H1 (cell line): ENCODE measurements around the gene OPA3. TPM values are rescaled to one million over a fixed set of nuclear protein-coding genes. Genes with fewer than 3 reads are reported as not detected.

Experiments
- CBX5 ChIP-seq: fragments of 300-800, 300-1000 bp; sonication (generic); IDR thresholded peaks from 2 replicates; pipeline ENCODE4 v1.7.1; 2016; ENCODE audit warnings: antibody characterized with exemption, low read length, low read depth
- CREB1 ChIP-seq: IDR thresholded peaks from 2 replicates; pipeline ENCODE4 v1.6.1; 2012; ENCODE audit warnings: inconsistent platforms
- FOSL1 ChIP-seq: IDR thresholded peaks from 2 replicates; pipeline ENCODE4 v1.6.1; 2011; ENCODE audit warnings: mild to moderate bottlenecking, low read depth, low read length, moderate library complexity; ENCODE audit not compliant: insufficient read depth
- NANOG ChIP-seq: IDR thresholded peaks from 2 replicates; pipeline ENCODE4 v1.6.1; 2011; ENCODE audit warnings: low read length, low read depth, mild to moderate bottlenecking, inconsistent platforms; ENCODE audit not compliant: insufficient read depth, poor library complexity, severe bottlenecking
- RAD21 ChIP-seq, 2 experiments: IDR thresholded peaks in 1 of 2; conservative IDR thresholded peaks in 1 of 2; 2 replicates each; pipeline ENCODE4 v1.6.1; 2011; ENCODE audit warnings: low read depth in 2 of 2, low read length in 2 of 2, improper control_type of control experiment in 1 of 2, inconsistent platforms in 1 of 2, mild to moderate bottlenecking in 1 of 2, moderate library complexity in 1 of 2
- TAF7 ChIP-seq: optimal IDR thresholded peaks from 2 replicates; pipeline ENCODE3; 2011; ENCODE audit warnings: low read depth, mild to moderate bottlenecking, inconsistent platforms, low read length, moderate library complexity, borderline replicate concordance
- polyA plus RNA-seq, 7 experiments: library from polyadenylated mRNA; depleted of rRNA in 3 of 7; stranded (reverse) in 5 of 7; unstranded in 2 of 7; fragments of >200 nt in 5 of 7; fragments of 200-250 nt in 2 of 7; gene quantifications; 1 replicate in 5 of 7; 2 replicates in 1 of 7; 4 replicates in 1 of 7; pipeline versions ENCODE4 v1.2.1 to v1.2.3, GENCODE V29; 2011 to 2013; ENCODE audit warnings: missing spikeins in 2 of 7, mixed read lengths in 2 of 7
- total RNA-seq: library from RNA; stranded (reverse); fragmentation: NEBNext Ultra II Directional; extraction: Animal tissue kit (Norgen Biotek cat#: 25700); gene quantifications from 2 replicates; pipeline ENCODE4 v1.2.1, GENCODE V29; 2021

OPA3 gene
- total and polyA plus RNA-seq, 2 of the 8 experiments (the other 6 are each of a cell fraction or from before 2014, with no cell fraction given) = 12.5 to 14.5 TPM

GRCh38 chr19:45576682-45577081, 7.9 kb downstream of the OPA3 start (continued):
- TF ChIP-seq TAF7 (no peak), CREB1 (no peak), RAD21 (IDR thresholded peaks at IDR 0.05 in 1 of 2, conservative IDR thresholded peaks at IDR 0.05 in 1 of 2; ENCODE audit: low read depth in 2 of 2, low read length in 2 of 2) (no peak), FOSL1 (no peak), CBX5 (no peak), NANOG (no peak)
